Measurements from ENCODE around the gene PAXX. TPM values are rescaled to one million over a fixed set of nuclear protein-coding genes. Genes with fewer than 3 reads are reported as not detected.

PAXX gene
- total and polyA plus RNA-seq, 2 donors (not counting 1 experiment from before 2014, with no cell fraction given), result 6.1 to 13.7 TPM

- TF ChIP-seq EZH2 (IDR thresholded peaks at IDR 0.05; ENCODE audit: low read length, missing control alignments) (no peak), CTCF (conservative IDR thresholded peaks at IDR 0.05 in 1 of 2, IDR thresholded peaks at IDR 0.05 in 1 of 2; ENCODE audit: low read depth in 1 of 2, low read length in 2 of 2) (no peak)
- Histone ChIP-seq H3K27ac (ENCODE audit: insufficient read depth, low read length) (no peak overlapping the region), H3K27me3 (ENCODE audit: control insufficient read depth, insufficient read depth, low read length) (no peaks in the 10 kb centered on the region), H3K4me3 (replicated peaks in 1 of 4; ENCODE audit: control extremely low read depth in 1 of 4, insufficient read depth in 1 of 4, low read depth in 3 of 4, low read length in 4 of 4) (no peak overlapping the region), H3K79me2 (ENCODE audit: control insufficient read depth, insufficient read depth, low read length) (no peaks in the 10 kb centered on the region), H3K4me2 (ENCODE audit: extremely low read depth, insufficient read depth, low read length) (no peak overlapping the region), H2AFZ (ENCODE audit: low read length) (no peak overlapping the region), H3K36me3 (ENCODE audit: control insufficient read depth, insufficient read depth, low read length) (peaks cover 5% of the 10 kb centered on the region), H4K20me1 (ENCODE audit: control insufficient read depth, extremely low read depth, insufficient read depth, low read length) (no peaks in the 10 kb centered on the region), H3K9me3 (ENCODE audit: control insufficient read depth, insufficient read depth, low read depth, low read length) (no peaks in the 10 kb centered on the region), H3K9ac (ENCODE audit: insufficient read depth, low read length) (no peak overlapping the region), H3K4me1 (ENCODE audit: control insufficient read depth, extremely low read depth, insufficient read depth, low read length) (peaks cover 8% of the 10 kb centered on the region)
- DNase-seq (ENCODE audit: low read depth in 2 of 2), result no peak
These were observed 15.6 kb downstream of the PAXX start for GRCh38 chr9:137007816-137008270.

- Histone ChIP-seq H3K27ac (ENCODE audit: insufficient read depth, low read length) (no peak overlapping the region), H3K9me3 (ENCODE audit: control insufficient read depth, insufficient read depth, low read depth, low read length) (no peaks in the 10 kb centered on the region), H3K4me3 (replicated peaks in 1 of 4; ENCODE audit: control extremely low read depth in 1 of 4, insufficient read depth in 1 of 4, low read depth in 3 of 4, low read length in 4 of 4) (no peak overlapping the region), H4K20me1 (ENCODE audit: control insufficient read depth, extremely low read depth, insufficient read depth, low read length) (no peaks in the 10 kb centered on the region), H3K4me1 (ENCODE audit: control insufficient read depth, extremely low read depth, insufficient read depth, low read length) (peaks cover 8% of the 10 kb centered on the region), H2AFZ (ENCODE audit: low read length) (no peak overlapping the region), H3K4me2 (ENCODE audit: extremely low read depth, insufficient read depth, low read length) (no peak overlapping the region), H3K36me3 (ENCODE audit: control insufficient read depth, insufficient read depth, low read length) (peaks cover 5% of the 10 kb centered on the region), H3K9ac (ENCODE audit: insufficient read depth, low read length) (no peak overlapping the region), H3K27me3 (ENCODE audit: control insufficient read depth, insufficient read depth, low read length) (no peaks in the 10 kb centered on the region), H3K79me2 (ENCODE audit: control insufficient read depth, insufficient read depth, low read length) (no peaks in the 10 kb centered on the region)
- no peak for DNase-seq (ENCODE audit: low read depth in 2 of 2)
- TF ChIP-seq CTCF (conservative IDR thresholded peaks at IDR 0.05 in 1 of 2, IDR thresholded peaks at IDR 0.05 in 1 of 2; ENCODE audit: low read depth in 1 of 2, low read length in 2 of 2) (no peak), EZH2 (IDR thresholded peaks at IDR 0.05; ENCODE audit: low read length, missing control alignments) (no peak)
These were observed 16.1 kb downstream of the PAXX start for GRCh38 chr9:137008312-137008711.

- H3K4me2 ChIP-seq (ENCODE audit: extremely low read depth, insufficient read depth, low read length), result no peak overlapping the region
- no peaks in the 10 kb centered on the region for H3K9me3 ChIP-seq (ENCODE audit: control insufficient read depth, insufficient read depth, low read depth, low read length)
- H3K9ac ChIP-seq (ENCODE audit: insufficient read depth, low read length), result no peak overlapping the region
- no peak overlapping the region for H3K4me3 ChIP-seq (replicated peaks in 1 of 4; ENCODE audit: control extremely low read depth in 1 of 4, insufficient read depth in 1 of 4, low read depth in 3 of 4, low read length in 4 of 4)
- H3K4me1 ChIP-seq (ENCODE audit: control insufficient read depth, extremely low read depth, insufficient read depth, low read length), result peaks cover 8% of the 10 kb centered on the region
- no peak overlapping the region for H3K27ac ChIP-seq (ENCODE audit: insufficient read depth, low read length)
- H3K36me3 ChIP-seq (ENCODE audit: control insufficient read depth, insufficient read depth, low read length), result peaks cover 5% of the 10 kb centered on the region
- no peaks in the 10 kb centered on the region for H3K79me2 ChIP-seq (ENCODE audit: control insufficient read depth, insufficient read depth, low read length)
- no peaks in the 10 kb centered on the region for H3K27me3 ChIP-seq (ENCODE audit: control insufficient read depth, insufficient read depth, low read length)
- no peaks in the 10 kb centered on the region for H4K20me1 ChIP-seq (ENCODE audit: control insufficient read depth, extremely low read depth, insufficient read depth, low read length)
- TF ChIP-seq CTCF (conservative IDR thresholded peaks at IDR 0.05 in 1 of 2, IDR thresholded peaks at IDR 0.05 in 1 of 2; ENCODE audit: low read depth in 1 of 2, low read length in 2 of 2), result no peak
- no peak for TF ChIP-seq EZH2 (IDR thresholded peaks at IDR 0.05; ENCODE audit: low read length, missing control alignments)
- H2AFZ ChIP-seq (ENCODE audit: low read length), result no peak overlapping the region
- DNase-seq (ENCODE audit: low read depth in 2 of 2), result no peak
These were observed 17.0 kb downstream of the PAXX start for GRCh38 chr9:137009217-137009616.
